ENCODE results near the gene MFN1. TPM values are rescaled to one million over a fixed set of nuclear protein-coding genes. Genes with fewer than 3 reads are reported as not detected.

Gene MFN1
- total and polyA plus RNA-seq, 12 donors: 12.4 to 60.9 (median 41.7) TPM

- TF ChIP-seq CTCF (IDR thresholded peaks at IDR 0.05) (no peak), POLR2A (IDR thresholded peaks at IDR 0.05) (no peak)
- no peaks in the 10 kb centered on the region for H3K4me1 ChIP-seq (replicated peaks in 1 of 2)
- DNase-seq: no peak
- H3K36me3 ChIP-seq (replicated peaks in 1 of 2): no peaks in the 10 kb centered on the region
- H3K9me3 ChIP-seq (replicated peaks in 1 of 3): no peaks in the 10 kb centered on the region
- no peaks in the 10 kb centered on the region for H3K27me3 ChIP-seq
- no peak overlapping the region for H3K27ac ChIP-seq
- intact Hi-C loops (cut with DNase I): no loop called here
- H3K4me3 ChIP-seq: no peak overlapping the region
These were observed 39.5 kb upstream of the MFN1 start for GRCh38 chr3:179308001-179308400.

GRCh38 chr3:179309225-179310078 is 38.1 kb upstream of the MFN1 start:
- intact Hi-C loops (cut with DNase I): loop anchor here in 1 of 2 donors (10.0 kb wide), 1 partner anchor 165 kb away; the partner anchor contains the start of gene PIK3CA
- WGBS, 4 donors: 52 to 70% (median 62%) methylated on average over 1 of the region's 1 CpG
- H3K27me3 ChIP-seq: no peaks in the 10 kb centered on the region
- TF ChIP-seq POLR2A (IDR thresholded peaks at IDR 0.05) (no peak), CTCF (IDR thresholded peaks at IDR 0.05) (no peak)
- no peaks in the 10 kb centered on the region for H3K9me3 ChIP-seq (replicated peaks in 1 of 3)
- H3K4me3 ChIP-seq: no peak overlapping the region
- H3K4me1 ChIP-seq (replicated peaks in 1 of 2): no peaks in the 10 kb centered on the region
- H3K36me3 ChIP-seq (replicated peaks in 1 of 2): no peaks in the 10 kb centered on the region
- DNase-seq: no peak
- no peak overlapping the region for H3K27ac ChIP-seq

GRCh38 chr3:179318876-179319275 is 28.6 kb upstream of the MFN1 start:
- Histone ChIP-seq H3K27ac (no peak overlapping the region), H3K9me3 (replicated peaks in 1 of 3) (no peaks in the 10 kb centered on the region), H3K4me1 (replicated peaks in 1 of 2) (peaks cover 7 to 10% of the 10 kb centered on the region in 2 donors), H3K36me3 (replicated peaks in 1 of 2) (no peaks in the 10 kb centered on the region), H3K4me3 (no peak overlapping the region), H3K27me3 (no peaks in the 10 kb centered on the region)
- DNase-seq: no peak
- TF ChIP-seq POLR2A (IDR thresholded peaks at IDR 0.05): no peak
- no peak for TF ChIP-seq CTCF (IDR thresholded peaks at IDR 0.05)
- intact Hi-C loops (cut with DNase I): loop anchor here in 1 of 2 donors (5.0 to 10.0 kb wide), 2 partner anchors 174 to 212 kb away; partner anchors contain the start of gene PIK3CA
- WGBS, 4 donors: 81 to 94% (median 90%) methylated on average over 2 of the region's 2 CpGs

- 20 to 26% (median 23%) methylated on average over 10 of the region's 10 CpGs for WGBS, 4 donors
- TF ChIP-seq CTCF (IDR thresholded peaks at IDR 0.05): peak; percentile 11 to 54 (median 36)
- no peak for TF ChIP-seq POLR2A (IDR thresholded peaks at IDR 0.05)
- H3K27ac ChIP-seq: peak overlapping the region in 4 of 5 donors; percentile 91 to 99 (median 95)
- peak overlapping the region in 2 of 4 donors; percentile 62 to 96 for H3K4me3 ChIP-seq
- H3K9me3 ChIP-seq (replicated peaks in 1 of 3): no peaks in the 10 kb centered on the region
- H3K4me1 ChIP-seq (replicated peaks in 1 of 2): peaks cover 14 to 26% of the 10 kb centered on the region in 2 donors
- DNase-seq: peak in 6 of 7 donors; percentile 25 to 76 (median 43)
- intact Hi-C loops (cut with DNase I): loop anchor here in 1 of 2 donors (5.0 kb wide), 2 partner anchors 174 to 304 kb away; partner anchors contain the start of gene PIK3CA
- peaks cover 0 to 15% of the 10 kb centered on the region in 2 donors for H3K36me3 ChIP-seq (replicated peaks in 1 of 2)
- no peaks in the 10 kb centered on the region for H3K27me3 ChIP-seq
These were observed 25.7 kb upstream of the MFN1 start for GRCh38 chr3:179321668-179322285.
